Hepatocyte (in vitro differentiated cells): Measurements from ENCODE around the gene SAMD14. TPM values are rescaled to one million over a fixed set of nuclear protein-coding genes. Genes with fewer than 3 reads are reported as not detected.

Source experiments
- DNase-seq: peaks from one replicate; pipeline ENCODE4 v3.0.0-alpha.2; 2016; ENCODE audit warnings: low spot score
- H2AFZ ChIP-seq: fragments of 200-600 bp; sonication (generic); 2 replicates; pipeline ENCODE4 v1.6.0; 2016; ENCODE audit warnings: antibody characterized with exemption, mild to moderate bottlenecking
- H3K27ac ChIP-seq: fragments of 200-600 bp; sonication (generic); 2 replicates; pipeline ENCODE4 v1.5.1; 2016; ENCODE audit warnings: mild to moderate bottlenecking
- H3K27me3 ChIP-seq: fragments of 200-600 bp; sonication (generic); 2 replicates; pipeline ENCODE4 v1.6.1; 2016
- H3K36me3 ChIP-seq: fragments of 200-600 bp; sonication (generic); replicated peaks from 2 replicates; pipeline ENCODE4 v1.5.1; 2016; ENCODE audit warnings: low read depth; ENCODE audit not compliant: insufficient read depth
- H3K4me1 ChIP-seq: fragments of 200-600 bp; sonication (generic); 2 replicates; pipeline ENCODE4 v1.5.1; 2016; ENCODE audit warnings: mild to moderate bottlenecking, moderate library complexity; ENCODE audit not compliant: insufficient read depth
- H3K4me2 ChIP-seq: fragments of 200-600 bp; sonication (generic); 2 replicates; pipeline ENCODE4 v1.6.0; 2016
- H3K4me3 ChIP-seq: fragments of 200-600 bp; sonication (generic); 2 replicates; pipeline ENCODE4 v1.5.1; 2016; ENCODE audit warnings: mild to moderate bottlenecking
- H3K79me2 ChIP-seq: fragments of 200-600 bp; sonication (generic); 2 replicates; pipeline ENCODE4 v1.6.0; 2017; ENCODE audit warnings: mild to moderate bottlenecking
- H3K9me2 ChIP-seq: fragments of 200-600 bp; sonication (generic); replicated peaks from 2 replicates; pipeline ENCODE4 v1.6.0; 2017; ENCODE audit warnings: mild to moderate bottlenecking; ENCODE audit not compliant: insufficient read depth
- H3K9me3 ChIP-seq: fragments of 200-600 bp; sonication (generic); 2 replicates; pipeline ENCODE4 v1.5.1; 2016; ENCODE audit warnings: low read depth, mild to moderate bottlenecking
- H4K20me1 ChIP-seq: fragments of 200-600 bp; sonication (generic); 2 replicates; pipeline ENCODE4 v1.6.0; 2016; ENCODE audit warnings: mild to moderate bottlenecking; ENCODE audit not compliant: insufficient read depth, poor library complexity, severe bottlenecking
- CTCF ChIP-seq: fragments of 200-600 bp; sonication (generic); IDR thresholded peaks from 2 replicates; pipeline ENCODE4 v1.5.1; 2016; ENCODE audit warnings: antibody characterized with exemption, mild to moderate bottlenecking; ENCODE audit not compliant: poor library complexity
- EZH2 ChIP-seq: fragments of 200-600 bp; sonication (generic); IDR thresholded peaks from 2 replicates; pipeline ENCODE4 v1.6.1; 2016; ENCODE audit warnings: antibody characterized with exemption, mild to moderate bottlenecking, borderline replicate concordance
- EZH2phosphoT487 ChIP-seq: fragments of 200-600 bp; sonication (generic); IDR thresholded peaks from one replicate; pipeline ENCODE4 v1.6.1; 2018; ENCODE audit warnings: antibody characterized with exemption, mild to moderate bottlenecking, low read depth, moderate library complexity; ENCODE audit not compliant: unreplicated experiment, severe bottlenecking
- WGBS: methylation state at CpG from one replicate; pipeline ENCODE4 v1.1.6; 2016; ENCODE audit warnings: low lambda C conversion rate; ENCODE audit errors: missing lambda C conversion rate; 5-methylcytosine and 5-hydroxymethylcytosine counted together
- polyA plus RNA-seq: library from polyadenylated mRNA; unstranded; fragments of >200 nt; fragmentation: Nextera tagmentation; extraction: Ambion mirVana; gene quantifications from 2 replicates; pipeline ENCODE4 v1.2.1, GENCODE V29; 2016
- total RNA-seq: library from RNA; depleted of rRNA; stranded (reverse); fragments of >200 nt; gene quantifications from 2 replicates; pipeline ENCODE4 v1.2.3, GENCODE V29; 2014

The SAMD14 gene
- total and polyA plus RNA-seq, 2 experiments from 2014 or later = 3.1 to 4.2 TPM

GRCh38 chr17:50134206-50135110 lies 4.5 kb upstream of the SAMD14 start:
- Histone ChIP-seq H3K79me2 (no peaks in the 10 kb centered on the region), H4K20me1 (peaks cover under 1% of the 10 kb centered on the region), H3K9me2 (no peaks in the 10 kb centered on the region), H3K27ac (no peak overlapping the region), H3K9me3 (no peaks in the 10 kb centered on the region), H3K4me3 (no peak overlapping the region), H2AFZ (no peak overlapping the region), H3K36me3 (no peaks in the 10 kb centered on the region), H3K4me2 (no peak overlapping the region), H3K27me3 (peaks cover 3% of the 10 kb centered on the region), H3K4me1 (peaks cover 12% of the 10 kb centered on the region)
- TF ChIP-seq CTCF (no peak), EZH2phosphoT487 (no peak), EZH2 (no peak)
- DNase-seq = no peak
- WGBS = 79% methylated on average over 15 of the region's 16 CpGs

GRCh38 chr17:50133769-50134099 lies 3.8 kb upstream of the SAMD14 start:
- Histone ChIP-seq H3K79me2 (no peaks in the 10 kb centered on the region), H3K27ac (no peak overlapping the region), H2AFZ (no peak overlapping the region), H3K4me3 (no peak overlapping the region), H3K27me3 (peaks cover 3% of the 10 kb centered on the region), H4K20me1 (no peaks in the 10 kb centered on the region), H3K4me2 (no peak overlapping the region), H3K9me2 (no peaks in the 10 kb centered on the region), H3K4me1 (peaks cover 19% of the 10 kb centered on the region), H3K9me3 (no peaks in the 10 kb centered on the region), H3K36me3 (no peaks in the 10 kb centered on the region)
- WGBS = 43% methylated on average over 11 of the region's 16 CpGs
- TF ChIP-seq EZH2 = no peak
- no peak for TF ChIP-seq EZH2phosphoT487
- TF ChIP-seq CTCF = no peak
- no peak for DNase-seq

GRCh38 chr17:50133028-50133768 lies 3.2 kb upstream of the SAMD14 start:
- Histone ChIP-seq H3K79me2 (no peaks in the 10 kb centered on the region), H3K4me2 (no peak overlapping the region), H3K9me3 (no peaks in the 10 kb centered on the region), H3K9me2 (no peaks in the 10 kb centered on the region), H3K4me3 (no peak overlapping the region), H3K27ac (peak overlapping the region; percentile 16), H2AFZ (no peak overlapping the region), H4K20me1 (no peaks in the 10 kb centered on the region), H3K36me3 (no peaks in the 10 kb centered on the region), H3K27me3 (peaks cover 3% of the 10 kb centered on the region), H3K4me1 (peaks cover 21% of the 10 kb centered on the region)
- TF ChIP-seq CTCF = no peak
- TF ChIP-seq EZH2phosphoT487 = no peak
- TF ChIP-seq EZH2 = no peak
- 51% methylated on average over 7 of the region's 7 CpGs for WGBS
- DNase-seq = peak; percentile 52
